ENCODE data around the gene MAPK8. TPM values are rescaled to one million over a fixed set of nuclear protein-coding genes. Genes with fewer than 3 reads are reported as not detected.
A peak's percentile ranks its signal among the peaks of the same experiment; 100 is the strongest.

Gene MAPK8
- total RNA-seq, 1 donor from 2014 or later = 47.4 TPM

DNA sequence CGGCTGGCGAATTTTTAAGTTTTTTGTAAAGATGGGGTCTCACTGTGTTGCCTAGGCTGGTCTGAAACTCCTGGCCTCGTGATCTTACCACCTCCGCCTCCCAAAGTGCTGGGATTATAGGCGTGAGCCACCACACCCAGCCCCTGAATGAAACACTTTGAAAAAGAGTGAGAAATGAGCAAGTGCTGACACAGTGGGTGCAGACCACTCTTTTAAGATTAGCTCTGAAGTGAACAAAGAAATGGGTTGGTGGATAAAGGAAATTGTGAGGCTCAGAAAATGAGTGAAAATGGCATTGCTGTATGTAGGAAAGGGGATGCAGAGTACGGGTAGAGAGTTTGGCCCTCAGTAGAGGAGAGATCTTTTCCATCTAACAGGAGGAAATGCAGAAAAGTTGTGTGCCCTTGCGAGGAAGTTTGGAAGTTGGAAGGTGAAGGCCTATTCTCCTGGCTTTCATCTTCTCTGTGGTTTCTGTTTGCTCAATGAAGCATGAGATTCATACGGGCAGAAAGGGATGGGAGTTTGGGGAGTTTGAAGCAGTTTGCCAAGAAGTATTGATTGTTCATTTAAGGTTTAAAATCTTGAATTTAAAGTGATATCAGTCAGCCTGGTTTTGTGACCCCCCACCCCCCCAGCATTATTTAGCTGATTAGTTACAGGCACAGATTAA lies 11.0 kb downstream of the MAPK8 start:
- H3K9me3 ChIP-seq (ENCODE audit: insufficient read depth, low read depth, low read length) = no peaks in the 10 kb centered on the region
- H3K4me2 ChIP-seq (ENCODE audit: low read length) = peak overlapping the region; percentile 6
- Mint-ChIP-seq H3K27me3 (ENCODE audit: low read depth, unreplicated experiment) (no peaks in the 10 kb centered on the region), H3K4me1 (ENCODE audit: low read depth, unreplicated experiment) (peaks cover 3% of the 10 kb centered on the region), H3K9me3 (ENCODE audit: unreplicated experiment) (no peaks in the 10 kb centered on the region), H3K36me3 (ENCODE audit: low read depth, unreplicated experiment) (no peaks in the 10 kb centered on the region), H3K4me3 (ENCODE audit: unreplicated experiment) (no peak overlapping the region), H3K27ac (ENCODE audit: unreplicated experiment) (no peak overlapping the region)
- H3K9ac ChIP-seq (ENCODE audit: low read length) = no peak overlapping the region
- TF ChIP-seq, protein P1, sequence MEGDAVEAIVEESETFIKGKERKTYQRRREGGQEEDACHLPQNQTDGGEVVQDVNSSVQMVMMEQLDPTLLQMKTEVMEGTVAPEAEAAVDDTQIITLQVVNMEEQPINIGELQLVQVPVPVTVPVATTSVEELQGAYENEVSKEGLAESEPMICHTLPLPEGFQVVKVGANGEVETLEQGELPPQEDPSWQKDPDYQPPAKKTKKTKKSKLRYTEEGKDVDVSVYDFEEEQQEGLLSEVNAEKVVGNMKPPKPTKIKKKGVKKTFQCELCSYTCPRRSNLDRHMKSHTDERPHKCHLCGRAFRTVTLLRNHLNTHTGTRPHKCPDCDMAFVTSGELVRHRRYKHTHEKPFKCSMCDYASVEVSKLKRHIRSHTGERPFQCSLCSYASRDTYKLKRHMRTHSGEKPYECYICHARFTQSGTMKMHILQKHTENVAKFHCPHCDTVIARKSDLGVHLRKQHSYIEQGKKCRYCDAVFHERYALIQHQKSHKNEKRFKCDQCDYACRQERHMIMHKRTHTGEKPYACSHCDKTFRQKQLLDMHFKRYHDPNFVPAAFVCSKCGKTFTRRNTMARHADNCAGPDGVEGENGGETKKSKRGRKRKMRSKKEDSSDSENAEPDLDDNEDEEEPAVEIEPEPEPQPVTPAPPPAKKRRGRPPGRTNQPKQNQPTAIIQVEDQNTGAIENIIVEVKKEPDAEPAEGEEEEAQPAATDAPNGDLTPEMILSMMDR (IDR thresholded peaks at IDR 0.05; ENCODE audit: insufficient read depth, low read depth, low read length) = no peak
- no peak for TF ChIP-seq EZH2 (IDR thresholded peaks at IDR 0.05; ENCODE audit: insufficient read depth, low read length)
- peaks cover 3% of the 10 kb centered on the region for H3K4me1 ChIP-seq (ENCODE audit: insufficient read depth, low read length)
- no peaks in the 10 kb centered on the region for H3K27me3 ChIP-seq (ENCODE audit: insufficient read depth, low read length)
- no peak overlapping the region for H2AFZ ChIP-seq (ENCODE audit: low read depth, low read length)
- FAIRE-seq = no peak
- no peak overlapping the region for H3K27ac ChIP-seq (ENCODE audit: low read depth, low read length)
- DNase-seq (ENCODE audit: low read depth) = peak; percentile 20
- peaks cover 97% of the 10 kb centered on the region for H3K79me2 ChIP-seq (ENCODE audit: insufficient read depth, low read length)
- H3K36me3 ChIP-seq (ENCODE audit: insufficient read depth, low read length) = no peaks in the 10 kb centered on the region
- no peak overlapping the region for H3K4me3 ChIP-seq (ENCODE audit: insufficient read depth, low read depth, low read length)
- H4K20me1 ChIP-seq (ENCODE audit: insufficient read depth, low read length) = peaks cover 90% of the 10 kb centered on the region

DNA sequence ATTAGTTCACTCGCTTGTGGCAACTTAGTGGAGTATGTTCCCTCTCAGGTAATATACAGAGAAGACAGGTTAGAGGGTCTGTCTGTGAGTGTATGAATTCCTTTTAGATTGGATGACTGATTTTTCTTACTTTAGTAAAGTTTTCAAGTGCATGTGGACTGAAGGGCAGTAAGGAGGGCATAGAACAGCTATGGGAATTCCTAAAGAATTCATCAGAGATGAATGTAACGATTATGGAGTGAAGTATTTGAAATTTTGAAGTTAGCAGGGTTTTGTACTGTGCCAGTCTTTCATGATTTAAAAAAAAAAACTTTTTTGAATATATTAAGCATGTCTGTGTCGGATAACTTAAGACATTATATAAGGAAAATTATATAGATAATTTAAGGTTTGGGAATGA lies 15.5 kb downstream of the MAPK8 start:
- Mint-ChIP-seq H3K27ac (ENCODE audit: unreplicated experiment) (no peak overlapping the region), H3K27me3 (ENCODE audit: low read depth, unreplicated experiment) (no peaks in the 10 kb centered on the region), H3K4me1 (ENCODE audit: low read depth, unreplicated experiment) (peaks cover 5% of the 10 kb centered on the region), H3K4me3 (ENCODE audit: unreplicated experiment) (no peak overlapping the region), H3K9me3 (ENCODE audit: unreplicated experiment) (no peaks in the 10 kb centered on the region), H3K36me3 (ENCODE audit: low read depth, unreplicated experiment) (peaks cover 3% of the 10 kb centered on the region)
- Histone ChIP-seq H3K27me3 (ENCODE audit: insufficient read depth, low read length) (no peaks in the 10 kb centered on the region), H3K4me1 (ENCODE audit: insufficient read depth, low read length) (peaks cover 3% of the 10 kb centered on the region), H4K20me1 (ENCODE audit: insufficient read depth, low read length) (peaks cover 93% of the 10 kb centered on the region), H3K27ac (ENCODE audit: low read depth, low read length) (no peak overlapping the region), H3K79me2 (ENCODE audit: insufficient read depth, low read length) (peaks cover 97% of the 10 kb centered on the region), H3K9ac (ENCODE audit: low read length) (no peak overlapping the region), H3K9me3 (ENCODE audit: insufficient read depth, low read depth, low read length) (no peaks in the 10 kb centered on the region), H3K4me3 (ENCODE audit: insufficient read depth, low read depth, low read length) (no peak overlapping the region), H2AFZ (ENCODE audit: low read depth, low read length) (no peak overlapping the region), H3K36me3 (ENCODE audit: insufficient read depth, low read length) (no peaks in the 10 kb centered on the region), H3K4me2 (ENCODE audit: low read length) (no peak overlapping the region)
- FAIRE-seq (no peak), DNase-seq (ENCODE audit: low read depth) (peak; percentile 16)
- TF ChIP-seq, protein P1 (IDR thresholded peaks at IDR 0.05; ENCODE audit: insufficient read depth, low read depth, low read length) = no peak
- no peak for TF ChIP-seq EZH2 (IDR thresholded peaks at IDR 0.05; ENCODE audit: insufficient read depth, low read length)

DNA sequence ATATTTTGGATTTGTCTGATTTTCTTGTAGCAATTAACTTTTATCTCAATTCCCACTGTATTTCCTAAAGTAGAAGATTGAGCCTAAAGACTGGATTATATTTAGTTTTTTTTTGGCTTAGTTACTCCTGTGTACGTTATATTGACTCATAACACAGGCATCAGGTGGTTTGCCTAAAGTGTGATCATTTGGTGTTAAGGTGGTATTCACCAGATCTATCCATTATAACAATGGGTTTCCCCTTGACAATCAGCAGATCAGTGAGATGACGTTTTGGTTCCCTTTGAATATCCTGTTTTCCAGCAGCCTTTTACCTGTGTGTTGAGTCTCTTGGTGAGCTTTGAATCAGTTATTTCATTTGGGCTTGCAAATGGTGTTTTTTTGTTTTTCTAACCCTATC lies 18.1 kb downstream of the MAPK8 start:
- no peaks in the 10 kb centered on the region for H3K4me1 ChIP-seq (ENCODE audit: insufficient read depth, low read length)
- Mint-ChIP-seq H3K27ac (ENCODE audit: unreplicated experiment) (no peak overlapping the region), H3K36me3 (ENCODE audit: low read depth, unreplicated experiment) (peaks cover 3% of the 10 kb centered on the region), H3K4me1 (ENCODE audit: low read depth, unreplicated experiment) (peaks cover 5% of the 10 kb centered on the region), H3K27me3 (ENCODE audit: low read depth, unreplicated experiment) (no peaks in the 10 kb centered on the region), H3K9me3 (ENCODE audit: unreplicated experiment) (no peaks in the 10 kb centered on the region), H3K4me3 (ENCODE audit: unreplicated experiment) (no peak overlapping the region)
- no peaks in the 10 kb centered on the region for H3K36me3 ChIP-seq (ENCODE audit: insufficient read depth, low read length)
- H3K79me2 ChIP-seq (ENCODE audit: insufficient read depth, low read length) = peaks cover 97% of the 10 kb centered on the region
- no peak overlapping the region for H3K27ac ChIP-seq (ENCODE audit: low read depth, low read length)
- H2AFZ ChIP-seq (ENCODE audit: low read depth, low read length) = no peak overlapping the region
- no peak overlapping the region for H3K9ac ChIP-seq (ENCODE audit: low read length)
- no peak overlapping the region for H3K4me3 ChIP-seq (ENCODE audit: insufficient read depth, low read depth, low read length)
- TF ChIP-seq, protein P1 (IDR thresholded peaks at IDR 0.05; ENCODE audit: insufficient read depth, low read depth, low read length) = no peak
- no peak for TF ChIP-seq EZH2 (IDR thresholded peaks at IDR 0.05; ENCODE audit: insufficient read depth, low read length)
- H3K27me3 ChIP-seq (ENCODE audit: insufficient read depth, low read length) = no peaks in the 10 kb centered on the region
- FAIRE-seq (no peak), DNase-seq (ENCODE audit: low read depth) (peak; percentile 26)
- H3K9me3 ChIP-seq (ENCODE audit: insufficient read depth, low read depth, low read length) = no peaks in the 10 kb centered on the region
- no peak overlapping the region for H3K4me2 ChIP-seq (ENCODE audit: low read length)
- H4K20me1 ChIP-seq (ENCODE audit: insufficient read depth, low read length) = peaks cover 89% of the 10 kb centered on the region
